ENCODE results near the gene COLEC12.

Gene COLEC12

GRCh38 chr18:355678-356077, 144.8 kb downstream of the COLEC12 start:
- Histone ChIP-seq H3K27me3 (ENCODE audit: insufficient read depth, low read length, poor library complexity, severe bottlenecking) (no peaks in the 10 kb centered on the region), H3K9ac (ENCODE audit: low read depth, low read length, poor library complexity, severe bottlenecking) (no peak overlapping the region), H2AFZ (ENCODE audit: low read length) (no peak overlapping the region), H3K9me2 (replicated peaks; ENCODE audit: low read depth, low read length) (no peaks in the 10 kb centered on the region), H3K4me1 (ENCODE audit: insufficient read depth, low read length, poor library complexity, severe bottlenecking) (no peaks in the 10 kb centered on the region), H3K9me3 (ENCODE audit: insufficient read depth, low read depth, low read length) (peaks cover 9% of the 10 kb centered on the region; the same call in 1 of the 2 replicates), H4K20me1 (ENCODE audit: insufficient read depth, low read length, poor library complexity, severe bottlenecking) (no peaks in the 10 kb centered on the region), H3K4me2 (ENCODE audit: low read depth, low read length, poor library complexity, severe bottlenecking) (no peak overlapping the region), H3K79me2 (ENCODE audit: insufficient read depth, low read length) (no peaks in the 10 kb centered on the region), H3F3A (ENCODE audit: low read depth) (no peaks in the 10 kb centered on the region), H3K4me3 (ENCODE audit: low read length, poor library complexity, severe bottlenecking) (no peak overlapping the region), H3K36me3 (ENCODE audit: insufficient read depth, low read length) (no peaks in the 10 kb centered on the region)
- TF ChIP-seq CTCF (conservative IDR thresholded peaks at IDR 0.05; ENCODE audit: low read length) (no peak), EZH2phosphoT487 (IDR thresholded peaks at IDR 0.05; ENCODE audit: borderline replicate concordance) (no peak)

- TF ChIP-seq EZH2phosphoT487 (IDR thresholded peaks at IDR 0.05; ENCODE audit: borderline replicate concordance) (no peak), CTCF (conservative IDR thresholded peaks at IDR 0.05; ENCODE audit: low read length) (no peak)
- no peaks in the 10 kb centered on the region for H3K4me1 ChIP-seq (ENCODE audit: insufficient read depth, low read length, poor library complexity, severe bottlenecking)
- H3K9me3 ChIP-seq (ENCODE audit: insufficient read depth, low read depth, low read length) = peaks cover 6% of the 10 kb centered on the region; the same call in 1 of the 2 replicates
- no peaks in the 10 kb centered on the region for H3K9me2 ChIP-seq (replicated peaks; ENCODE audit: low read depth, low read length)
- H3K4me3 ChIP-seq (ENCODE audit: low read length, poor library complexity, severe bottlenecking) = no peak overlapping the region
- H3K27me3 ChIP-seq (ENCODE audit: insufficient read depth, low read length, poor library complexity, severe bottlenecking) = no peaks in the 10 kb centered on the region
- no peaks in the 10 kb centered on the region for H3K36me3 ChIP-seq (ENCODE audit: insufficient read depth, low read length)
- H3K9ac ChIP-seq (ENCODE audit: low read depth, low read length, poor library complexity, severe bottlenecking) = no peak overlapping the region
- H3K79me2 ChIP-seq (ENCODE audit: insufficient read depth, low read length) = no peaks in the 10 kb centered on the region
- no peaks in the 10 kb centered on the region for H3F3A ChIP-seq (ENCODE audit: low read depth)
- H2AFZ ChIP-seq (ENCODE audit: low read length) = no peak overlapping the region
- no peaks in the 10 kb centered on the region for H4K20me1 ChIP-seq (ENCODE audit: insufficient read depth, low read length, poor library complexity, severe bottlenecking)
- H3K4me2 ChIP-seq (ENCODE audit: low read depth, low read length, poor library complexity, severe bottlenecking) = no peak overlapping the region
These were observed 146.0 kb downstream of the COLEC12 start for GRCh38 chr18:354471-354870.

GRCh38 chr18:354003-354402, 146.5 kb downstream of the COLEC12 start:
- H3K4me2 ChIP-seq (ENCODE audit: low read depth, low read length, poor library complexity, severe bottlenecking) = no peak overlapping the region
- no peaks in the 10 kb centered on the region for H3K27me3 ChIP-seq (ENCODE audit: insufficient read depth, low read length, poor library complexity, severe bottlenecking)
- no peak overlapping the region for H2AFZ ChIP-seq (ENCODE audit: low read length)
- TF ChIP-seq CTCF (conservative IDR thresholded peaks at IDR 0.05; ENCODE audit: low read length) (no peak), EZH2phosphoT487 (IDR thresholded peaks at IDR 0.05; ENCODE audit: borderline replicate concordance) (no peak)
- H3K9ac ChIP-seq (ENCODE audit: low read depth, low read length, poor library complexity, severe bottlenecking) = no peak overlapping the region
- no peaks in the 10 kb centered on the region for H4K20me1 ChIP-seq (ENCODE audit: insufficient read depth, low read length, poor library complexity, severe bottlenecking)
- no peak overlapping the region for H3K4me3 ChIP-seq (ENCODE audit: low read length, poor library complexity, severe bottlenecking)
- no peaks in the 10 kb centered on the region for H3K36me3 ChIP-seq (ENCODE audit: insufficient read depth, low read length)
- no peaks in the 10 kb centered on the region for H3F3A ChIP-seq (ENCODE audit: low read depth)
- peaks cover 6% of the 10 kb centered on the region; the same call in 1 of the 2 replicates for H3K9me3 ChIP-seq (ENCODE audit: insufficient read depth, low read depth, low read length)
- H3K9me2 ChIP-seq (replicated peaks; ENCODE audit: low read depth, low read length) = no peaks in the 10 kb centered on the region
- no peaks in the 10 kb centered on the region for H3K4me1 ChIP-seq (ENCODE audit: insufficient read depth, low read length, poor library complexity, severe bottlenecking)
- H3K79me2 ChIP-seq (ENCODE audit: insufficient read depth, low read length) = no peaks in the 10 kb centered on the region
